H1 (cell line): ENCODE measurements around the gene GGN. TPM values are rescaled to one million over a fixed set of nuclear protein-coding genes. Genes with fewer than 3 reads are reported as not detected.
A peak's percentile ranks its signal among the peaks of the same experiment; 100 is the strongest.

Experiments
- CTCF ChIA-PET: fragments of 300-600 bp; sonication (Branson Sonifier 250); formaldehyde crosslinking; loops from one replicate; lab custom pipeline; 2021; ENCODE audit not compliant: partially characterized antibody; lab: Charles Lee
- POLR2A ChIA-PET: fragments of 300-600 bp; sonication (Branson Sonifier 250); formaldehyde crosslinking; loops from one replicate; lab custom pipeline; 2021; ENCODE audit warnings: inconsistent platforms; ENCODE audit not compliant: partially characterized antibody; lab: Charles Lee
- DNase-seq, 2 experiments: peaks; one replicate each; pipeline versions ENCODE4 v3.0.0 to v3.0.0-alpha.2; 2010 to 2022; ENCODE audit warnings: low spot score in 2 of 2, low read depth in 1 of 2, mixed read lengths in 1 of 2
- FAIRE-seq: peaks from 2 replicates; lab custom pipeline; 2011; peaks lifted over from hg19 to GRCh38; lab: Jason Lieb, UNC
- H2AFZ ChIP-seq: 2 replicates; pipeline ENCODE4 v1.8.1; 2012; ENCODE audit warnings: low read length, inconsistent platforms
- H2AK5ac ChIP-seq: 2 replicates; pipeline ENCODE4 v1.6.1; 2013; ENCODE audit warnings: low read depth, low read length
- H2BK120ac ChIP-seq: replicated peaks from 2 replicates; pipeline ENCODE3; 2013; ENCODE audit warnings: low read depth, low read length, inconsistent platforms
- H2BK12ac ChIP-seq: 2 replicates; pipeline ENCODE4 v1.6.1; 2013; ENCODE audit warnings: low read depth, low read length
- H2BK15ac ChIP-seq: 2 replicates; pipeline ENCODE4 v1.6.1; 2013; ENCODE audit warnings: low read length
- H2BK20ac ChIP-seq: 2 replicates; pipeline ENCODE4 v1.6.1; 2013; ENCODE audit warnings: low read length
- H2BK5ac ChIP-seq: 2 replicates; pipeline ENCODE4 v1.6.1; 2013; ENCODE audit warnings: low read depth, low read length
- H3K14ac ChIP-seq: 2 replicates; pipeline ENCODE4 v1.6.1; 2013; ENCODE audit warnings: inconsistent platforms; ENCODE audit not compliant: insufficient read length
- H3K18ac ChIP-seq: 2 replicates; pipeline ENCODE4 v1.6.1; 2013; ENCODE audit warnings: low read length; ENCODE audit errors: extremely low read depth
- H3K23ac ChIP-seq: 2 replicates; pipeline ENCODE4 v1.6.1; 2013; ENCODE audit warnings: inconsistent platforms; ENCODE audit not compliant: insufficient read length
- H3K23me2 ChIP-seq: 2 replicates; pipeline ENCODE4 v1.6.1; 2013; ENCODE audit warnings: low read depth, low read length
- H3K27ac ChIP-seq: 2 replicates; pipeline ENCODE4 v1.6.1; 2011; ENCODE audit warnings: low read depth, low read length, inconsistent platforms
- H3K27me3 ChIP-seq, 4 experiments: replicated peaks in 1 of 4; 1 replicate in 1 of 4; 2 replicates in 3 of 4; pipeline versions ENCODE4 v1.6.1 to v1.8.1; 2011 to 2013; ENCODE audit warnings: low read length in 3 of 4, mild to moderate bottlenecking in 3 of 4, inconsistent platforms in 2 of 4, mixed read lengths in 2 of 4, moderate library complexity in 1 of 4; ENCODE audit not compliant: control insufficient read depth in 3 of 4, insufficient read depth in 3 of 4; ENCODE audit errors: extremely low read depth in 1 of 4
- H3K36me3 ChIP-seq, 4 experiments: 2 replicates each; pipeline versions ENCODE4 v1.6.1 to v1.8.1; 2011 to 2013; ENCODE audit warnings: mild to moderate bottlenecking in 4 of 4, low read length in 3 of 4, moderate library complexity in 2 of 4, control low read depth in 1 of 4, inconsistent platforms in 1 of 4; ENCODE audit not compliant: insufficient read depth in 4 of 4, control insufficient read depth in 2 of 4
- H3K4ac ChIP-seq: replicated peaks from 2 replicates; pipeline ENCODE3; 2013; ENCODE audit warnings: low read length, low read depth, mixed read lengths, inconsistent platforms; ENCODE audit not compliant: insufficient read length
- H3K4me1 ChIP-seq, 4 experiments: replicated peaks in 1 of 4; 1 replicate in 1 of 4; 2 replicates in 3 of 4; pipeline versions ENCODE4 v1.6.1 to v1.8.1; 2011 to 2013; ENCODE audit warnings: low read length in 3 of 4, inconsistent platforms in 2 of 4, mixed read lengths in 1 of 4; ENCODE audit not compliant: insufficient read depth in 4 of 4, control insufficient read depth in 3 of 4
- H3K4me2 ChIP-seq, 2 experiments: 2 replicates each; pipeline versions ENCODE4 v1.6.1 to v1.8.1; 2011 to 2013; ENCODE audit warnings: low read depth in 2 of 2, low read length in 2 of 2, control low read depth in 1 of 2, inconsistent platforms in 1 of 2, mild to moderate bottlenecking in 1 of 2; ENCODE audit not compliant: insufficient read depth in 1 of 2
- H3K4me3 ChIP-seq, 4 experiments: fragments of 200-600, 300-600 bp in 1 of 4; sonication (generic), shearing (Covaris generic), sonication (Bioruptor Twin) in 1 of 4; 2 replicates each; pipeline versions ENCODE4 v1.5.1 to v1.8.1; 2011 to 2016; ENCODE audit warnings: low read length in 4 of 4, low read depth in 3 of 4, control low read depth in 2 of 4, inconsistent platforms in 2 of 4, mild to moderate bottlenecking in 2 of 4, mixed read lengths in 1 of 4, moderate library complexity in 1 of 4; ENCODE audit not compliant: insufficient read depth in 2 of 4; ENCODE audit errors: extremely low read depth in 1 of 4
- H3K56ac ChIP-seq: replicated peaks from 2 replicates; pipeline ENCODE3; 2013; ENCODE audit warnings: low read depth, mild to moderate bottlenecking, mixed read lengths, low read length, inconsistent platforms; ENCODE audit not compliant: insufficient read length
- H3K79me1 ChIP-seq: 2 replicates; pipeline ENCODE4 v1.6.1; 2013; ENCODE audit warnings: low read depth, low read length, control low read depth
- H3K79me2 ChIP-seq, 2 experiments: 2 replicates each; pipeline versions ENCODE4 v1.6.1 to v1.8.1; 2012 to 2013; ENCODE audit warnings: low read length in 2 of 2, mild to moderate bottlenecking in 2 of 2, inconsistent platforms in 1 of 2; ENCODE audit not compliant: insufficient read depth in 2 of 2, control insufficient read depth in 1 of 2
- H3K9ac ChIP-seq, 4 experiments: replicated peaks in 1 of 4; 1 replicate in 1 of 4; 2 replicates in 3 of 4; pipeline versions ENCODE4 v1.6.1 to v1.8.1; 2011 to 2013; ENCODE audit warnings: low read depth in 3 of 4, low read length in 3 of 4, control low read depth in 2 of 4, mild to moderate bottlenecking in 2 of 4, moderate library complexity in 2 of 4, inconsistent platforms in 1 of 4; ENCODE audit errors: extremely low read depth in 1 of 4
- H3K9me3 ChIP-seq, 2 experiments: 2 replicates each; pipeline versions ENCODE4 v1.6.1 to v1.8.1; 2012 to 2013; ENCODE audit warnings: mild to moderate bottlenecking in 2 of 2, moderate library complexity in 2 of 2, control low read depth in 1 of 2, inconsistent platforms in 1 of 2, low read depth in 1 of 2, low read length in 1 of 2, mixed read lengths in 1 of 2; ENCODE audit not compliant: insufficient read depth in 2 of 2
- H4K20me1 ChIP-seq, 2 experiments: replicated peaks in 1 of 2; 2 replicates each; pipeline versions ENCODE3 to v1.8.1; 2011 to 2013; ENCODE audit warnings: inconsistent platforms in 2 of 2, low read length in 2 of 2, mild to moderate bottlenecking in 1 of 2; ENCODE audit not compliant: insufficient read depth in 2 of 2, control insufficient read depth in 1 of 2
- H4K5ac ChIP-seq: 2 replicates; pipeline ENCODE4 v1.6.1; 2013; ENCODE audit warnings: low read length, low read depth, mixed read lengths, inconsistent platforms; ENCODE audit not compliant: insufficient read length
- H4K8ac ChIP-seq: 2 replicates; pipeline ENCODE4 v1.8.0; 2013; ENCODE audit warnings: mild to moderate bottlenecking, moderate library complexity, low read length, inconsistent platforms; ENCODE audit not compliant: insufficient read depth; ENCODE audit errors: extremely low read depth
- H4K91ac ChIP-seq: replicated peaks from 2 replicates; pipeline ENCODE3; 2013; ENCODE audit warnings: low read length, mixed read lengths, inconsistent platforms; ENCODE audit not compliant: insufficient read length
- CTBP2 ChIP-seq: IDR thresholded peaks from 2 replicates; pipeline ENCODE4 v1.7.0; 2011; ENCODE audit warnings: borderline replicate concordance, mild to moderate bottlenecking, moderate library complexity, mixed read lengths, low read length; ENCODE audit not compliant: insufficient read depth, insufficient read length
- GABPA ChIP-seq: IDR thresholded peaks from 2 replicates; pipeline ENCODE4 v1.6.1; 2011; ENCODE audit warnings: mild to moderate bottlenecking, low read length, moderate library complexity, borderline replicate concordance; ENCODE audit not compliant: insufficient read depth
- WGBS, 2 experiments: shearing (Covaris generic) in 1 of 2; methylation state at CpG; one replicate each; pipeline versions ENCODE4 v1.1.6 to v1.1.7; 2013 to 2015; ENCODE audit warnings: low lambda C conversion rate in 2 of 2, mixed read lengths in 2 of 2, inconsistent platforms in 1 of 2, low coverage in 1 of 2, missing lambda C conversion rate in 1 of 2; ENCODE audit not compliant: insufficient replicate concordance in 2 of 2, insufficient coverage in 1 of 2, insufficient read length in 1 of 2; ENCODE audit errors: extremely low coverage in 1 of 2, missing lambda C conversion rate in 1 of 2; 5-methylcytosine and 5-hydroxymethylcytosine counted together
- polyA plus RNA-seq, 7 experiments: library from polyadenylated mRNA; depleted of rRNA in 3 of 7; stranded (reverse) in 5 of 7; unstranded in 2 of 7; fragments of >200 nt in 5 of 7; fragments of 200-250 nt in 2 of 7; gene quantifications; 1 replicate in 5 of 7; 2 replicates in 1 of 7; 4 replicates in 1 of 7; pipeline versions ENCODE4 v1.2.1 to v1.2.3, GENCODE V29; 2011 to 2013; ENCODE audit warnings: missing spikeins in 2 of 7, mixed read lengths in 2 of 7
- total RNA-seq: library from RNA; stranded (reverse); fragmentation: NEBNext Ultra II Directional; extraction: Animal tissue kit (Norgen Biotek cat#: 25700); gene quantifications from 2 replicates; pipeline ENCODE4 v1.2.1, GENCODE V29; 2021

Gene GGN
- total and polyA plus RNA-seq, 2 of the 8 experiments (the other 6 are each of a cell fraction or from before 2014, with no cell fraction given), result 0.47 to 1.2 TPM

GRCh38 chr19:38386971-38387549 is 774 bp downstream of the GGN start:
- FAIRE-seq, result no peak
- no peak overlapping the region for H4K8ac ChIP-seq
- H3K4me3 ChIP-seq, result peak overlapping the region; percentile 44 to 95 (median 74)

More at GRCh38 chr19:38386971-38387549, 774 bp downstream of the GGN start:
- Histone ChIP-seq H4K20me1 (peaks cover 0 to 13% of the 10 kb centered on the region in 2 experiments), H3K4me1 (peaks cover 7 to 23% (median 14%) of the 10 kb centered on the region in 4 experiments), H2AK5ac (no peak overlapping the region), H3K79me1 (peaks cover 4% of the 10 kb centered on the region; the same call in 1 of the 2 replicates), H3K4me2 (peak overlapping the region; percentile 82 to 92), H2BK5ac (no peak overlapping the region), H2BK12ac (0 out of 2 replicates have a peak overlapping the region, but pooled peaks have one; percentile 33), H3K9ac (peak overlapping the region in 1 of 4 experiments; percentile 53; a peak in 2 of 7 replicates), H3K23ac (no peak overlapping the region), H3K27me3 (no peaks in the 10 kb centered on the region), H3K27ac (no peak overlapping the region), H3K36me3 (peaks cover 0 to 13% (median 7%) of the 10 kb centered on the region in 4 experiments; a peak in 5 of 8 replicates), H2BK120ac (no peak overlapping the region), H3K4ac (no peak overlapping the region), H3K14ac (no peak overlapping the region), H3K23me2 (peaks cover 12% of the 10 kb centered on the region), H3K9me3 (no peaks in the 10 kb centered on the region), H2BK20ac (no peak overlapping the region), H4K5ac (peak overlapping the region; percentile 38), H3K18ac (no peak overlapping the region), H2BK15ac (peak overlapping the region; percentile 72; the same call in 1 of the 2 replicates), H2AFZ (no peak overlapping the region), H3K56ac (no peak overlapping the region), H3K79me2 (peaks cover 0 to 7% of the 10 kb centered on the region in 2 experiments; a peak in 2 of 4 replicates), H4K91ac (no peak overlapping the region)
- no peak for DNase-seq
- 64% methylated on average over 30 of the region's 36 CpGs; no CpG with 5 or more reads in 1 of the 2 experiments for WGBS, 2 experiments
- TF ChIP-seq CTBP2, result no peak
- peak; percentile 30; the same call in 1 of the 2 replicates for TF ChIP-seq GABPA
- CTCF ChIA-PET, result interaction anchor here (0.7 to 1.1 kb wide), 5 partner anchors 26 to 154 kb away, joined by 3 read pairs; partner anchors contain the start of gene PPP1R14A
- POLR2A ChIA-PET, result interaction anchor here (1.0 to 4.3 kb wide), 8 partner anchors 12 to 134 kb away, joined by 3 to 38 read pairs (median 3); partner anchors contain the start of genes FAM98C and PSMD8
